SK-N-SH treated with all-trans-retinoic acid at 6 μM for 48 hours (cell line): Measurements from ENCODE around the gene CELA3A.

Source experiments
- ATAC-seq: fragments of 200-7000 bp; cut with Tn5 transposase; 3 replicates; pipeline ENCODE4 v1.9.1; 2020; ENCODE audit warnings: mild to moderate bottlenecking, moderate library complexity
- ARNTL ChIP-seq: fragments of 450-650 bp; formaldehyde crosslinking; IDR thresholded peaks from 2 replicates; pipeline ENCODE4 v1.5.0; 2020; ENCODE audit warnings: low read depth, mild to moderate bottlenecking, moderate library complexity, borderline replicate concordance
- BACH2 ChIP-seq: fragments of 250-450 bp; sonication (Bioruptor Pico); IDR thresholded peaks from 2 replicates; pipeline ENCODE4 v1.9.0; 2021; ENCODE audit warnings: mild to moderate bottlenecking, borderline replicate concordance
- CREB5 ChIP-seq: fragments of 250-450 bp; sonication (Bioruptor Pico); IDR thresholded peaks from 2 replicates; pipeline ENCODE4 v1.5.1; 2020; ENCODE audit warnings: low read depth, mild to moderate bottlenecking, moderate library complexity
- CSDC2 ChIP-seq: fragments of 250-450 bp; sonication (Bioruptor Pico); IDR thresholded peaks from 2 replicates; pipeline ENCODE4 v1.5.0; 2020; ENCODE audit warnings: mild to moderate bottlenecking, moderate library complexity
- ESRRG ChIP-seq: fragments of 250-450 bp; sonication (Bioruptor Pico); IDR thresholded peaks from 2 replicates; pipeline ENCODE4 v1.6.1; 2021; ENCODE audit warnings: mild to moderate bottlenecking
- GLIS3 ChIP-seq: fragments of 250-450 bp; sonication (Bioruptor Pico); IDR thresholded peaks from 2 replicates; pipeline ENCODE4 v1.5.0; 2020; ENCODE audit warnings: mild to moderate bottlenecking, moderate library complexity
- ISL1 ChIP-seq: fragments of 250-450 bp; sonication (Bioruptor Pico); IDR thresholded peaks from 2 replicates; pipeline ENCODE4 v2.1.2; 2022; ENCODE audit warnings: mild to moderate bottlenecking, moderate library complexity
- PATZ1 ChIP-seq: fragments of 250-450 bp; sonication (Bioruptor Pico); IDR thresholded peaks from 2 replicates; pipeline ENCODE4 v1.8.0; 2020; ENCODE audit warnings: mild to moderate bottlenecking, moderate library complexity, borderline replicate concordance
- POU6F1 ChIP-seq: fragments of 250-450 bp; sonication (Bioruptor Pico); IDR thresholded peaks from 2 replicates; pipeline ENCODE4 v1.8.0; 2021; ENCODE audit warnings: low read depth, mild to moderate bottlenecking, moderate library complexity, borderline replicate concordance
- PPARA ChIP-seq: fragments of 250-450 bp; sonication (Bioruptor Pico); IDR thresholded peaks from 2 replicates; pipeline ENCODE4 v1.5.0; 2020; ENCODE audit warnings: mild to moderate bottlenecking, borderline replicate concordance
- RARB ChIP-seq: fragments of 250-450 bp; sonication (Bioruptor Pico); IDR thresholded peaks from 2 replicates; pipeline ENCODE4 v1.8.0; 2021; ENCODE audit warnings: mild to moderate bottlenecking, moderate library complexity
- SNAI2 ChIP-seq: fragments of 250-450 bp; sonication (Bioruptor Pico); IDR thresholded peaks from 2 replicates; pipeline ENCODE4 v1.5.0; 2020; ENCODE audit warnings: mild to moderate bottlenecking, moderate library complexity
- TCF4 ChIP-seq: fragments of 250-450 bp; sonication (Bioruptor Pico); IDR thresholded peaks from 2 replicates; pipeline ENCODE4 v1.8.0; 2021; ENCODE audit warnings: mild to moderate bottlenecking, moderate library complexity, borderline replicate concordance
- TOX ChIP-seq: fragments of 250-450 bp; sonication (Bioruptor Pico); IDR thresholded peaks from 2 replicates; pipeline ENCODE4 v1.8.0; 2021; ENCODE audit warnings: mild to moderate bottlenecking, moderate library complexity, borderline replicate concordance
- TSHZ2 ChIP-seq: fragments of 250-450 bp; sonication (Bioruptor Pico); IDR thresholded peaks from 2 replicates; pipeline ENCODE4 v1.5.0; 2020; ENCODE audit warnings: mild to moderate bottlenecking, moderate library complexity
- ZC3H10 ChIP-seq: fragments of 250-450 bp; sonication (Bioruptor Pico); IDR thresholded peaks from 2 replicates; pipeline ENCODE4 v1.5.1; 2021; ENCODE audit warnings: mild to moderate bottlenecking, moderate library complexity
- ZFP3 ChIP-seq: fragments of 250-450 bp; sonication (Bioruptor Pico); IDR thresholded peaks from 2 replicates; pipeline ENCODE4 v1.5.0; 2020; ENCODE audit warnings: mild to moderate bottlenecking, moderate library complexity
- ZFP30 ChIP-seq: fragments of 450-650 bp; formaldehyde crosslinking; IDR thresholded peaks from 2 replicates; pipeline ENCODE4 v1.5.0; 2022; ENCODE audit warnings: mild to moderate bottlenecking, moderate library complexity
- ZNF70 ChIP-seq: fragments of 450-650 bp; formaldehyde crosslinking; IDR thresholded peaks from 2 replicates; pipeline ENCODE4 v1.5.0; 2020; ENCODE audit warnings: mild to moderate bottlenecking, moderate library complexity

Gene CELA3A

GRCh38 chr1:22024485-22025367 lies 23.3 kb downstream of the CELA3A start:
- ATAC-seq, result peak; percentile 83
- TF ChIP-seq ARNTL (no peak), ZFP3 (CRISPR knock-in tag) (peak; percentile 98), GLIS3 (CRISPR knock-in tag) (no peak), PATZ1 (no peak)

GRCh38 chr1:22025368-22026155 lies 24.1 kb downstream of the CELA3A start:
- TF ChIP-seq GLIS3 (CRISPR knock-in tag) (0 out of 2 replicates have a peak, but pooled peaks have one; percentile 69), ZFP30 (CRISPR knock-in tag) (no peak)

GRCh38 chr1:22026924-22027289 lies 25.4 kb downstream of the CELA3A start:
- no peak for ATAC-seq
- TF ChIP-seq CREB5 (CRISPR knock-in tag) (no peak), GLIS3 (CRISPR knock-in tag) (no peak), ZFP3 (CRISPR knock-in tag) (no peak), ESRRG (CRISPR knock-in tag) (no peak), ISL1 (CRISPR knock-in tag) (no peak), SNAI2 (CRISPR knock-in tag) (no peak), ZC3H10 (CRISPR knock-in tag) (no peak), TCF4 (CRISPR knock-in tag) (no peak), BACH2 (no peak), POU6F1 (CRISPR knock-in tag) (no peak), TSHZ2 (CRISPR knock-in tag) (no peak), RARB (CRISPR knock-in tag) (no peak), PPARA (CRISPR knock-in tag) (no peak), ZNF70 (CRISPR knock-in tag) (no peak)

More at GRCh38 chr1:22025368-22026155, 24.1 kb downstream of the CELA3A start:
- peak; percentile 95 for ATAC-seq

GRCh38 chr1:22030057-22030456 lies 28.6 kb downstream of the CELA3A start:
- no peak for TF ChIP-seq ZFP30 (CRISPR knock-in tag)
- no peak for TF ChIP-seq TSHZ2 (CRISPR knock-in tag)
- no peak for TF ChIP-seq GLIS3 (CRISPR knock-in tag)
- no peak for TF ChIP-seq TCF4 (CRISPR knock-in tag)
- TF ChIP-seq BACH2, result no peak
- no peak for TF ChIP-seq CSDC2 (CRISPR knock-in tag)
- TF ChIP-seq TOX, result no peak
- no peak for TF ChIP-seq ZFP3 (CRISPR knock-in tag)
- no peak for TF ChIP-seq ARNTL
- TF ChIP-seq, all 23 proteins: peak for 0
- no peak for ATAC-seq
